WTC11 (cell line): ENCODE measurements around the gene DMAC1. TPM values are rescaled to one million over a fixed set of nuclear protein-coding genes. Genes with fewer than 3 reads are reported as not detected.

Source experiments
- ATAC-seq: fragments of 200-7000 bp; cut with Tn5 transposase; 2 replicates; pipeline ENCODE4 v1.10.0; 2021; ENCODE audit warnings: mild to moderate bottlenecking, moderate library complexity
- CTCF ChIA-PET: fragments of 300-600 bp; sonication (Branson Sonifier 250); formaldehyde crosslinking; loops from one replicate; lab custom pipeline; 2021; ENCODE audit warnings: antibody characterized with exemption; lab: Charles Lee
- POLR2A ChIA-PET: fragments of 350-600 bp; sonication (Branson Sonifier 250); formaldehyde crosslinking; loops from one replicate; lab custom pipeline; 2021; ENCODE audit warnings: antibody characterized with exemption; lab: Charles Lee
- DNase-seq: peaks from one replicate; pipeline ENCODE4 v3.0.0; 2021; ENCODE audit warnings: low spot score
- H3K27ac Mint-ChIP-seq: 2 replicates; pipeline ENCODE4 v1.8.0; 2021; ENCODE audit warnings: mixed read lengths
- H3K27me3 Mint-ChIP-seq: 2 replicates; pipeline ENCODE4 v1.8.0; 2021; ENCODE audit warnings: low read depth, mild to moderate bottlenecking, moderate library complexity, mixed read lengths
- H3K36me3 Mint-ChIP-seq: 2 replicates; pipeline ENCODE4 v1.8.0; 2021; ENCODE audit warnings: mixed read lengths
- H3K4me1 Mint-ChIP-seq: 2 replicates; pipeline ENCODE4 v1.8.0; 2022; ENCODE audit warnings: mixed read lengths
- H3K4me3 Mint-ChIP-seq: 2 replicates; pipeline ENCODE4 v1.8.0; 2021; ENCODE audit warnings: mild to moderate bottlenecking, moderate library complexity, mixed read lengths
- H3K9me3 Mint-ChIP-seq: 2 replicates; pipeline ENCODE4 v1.8.0; 2021; ENCODE audit warnings: mixed read lengths
- CREM ChIP-seq: sonication (generic); formaldehyde crosslinking; IDR thresholded peaks from 2 replicates; pipeline ENCODE4 v1.8.1; 2022; ENCODE audit warnings: mild to moderate bottlenecking, missing genetic modification reagents, moderate library complexity
- ETV6 ChIP-seq: sonication (generic); formaldehyde crosslinking; IDR thresholded peaks from 2 replicates; pipeline ENCODE4 v1.8.1; 2022; ENCODE audit warnings: mild to moderate bottlenecking, missing genetic modification reagents
- GRHL2 ChIP-seq: fragments of 250-450 bp; sonication (Bioruptor Pico); IDR thresholded peaks from 2 replicates; pipeline ENCODE4 v1.8.0; 2022; ENCODE audit warnings: mild to moderate bottlenecking, moderate library complexity; ENCODE audit not compliant: insufficient replicate concordance, severe bottlenecking
- MXD4 ChIP-seq: fragments of 250-450 bp; sonication (Bioruptor Pico); IDR thresholded peaks from 2 replicates; pipeline ENCODE4 v1.8.0; 2021; ENCODE audit warnings: mild to moderate bottlenecking, moderate library complexity, borderline replicate concordance
- NFE2L1 ChIP-seq: sonication (generic); formaldehyde crosslinking; IDR thresholded peaks from 2 replicates; pipeline ENCODE4 v1.8.1; 2023; ENCODE audit warnings: missing genetic modification reagents
- RELA ChIP-seq: sonication (generic); formaldehyde crosslinking; IDR thresholded peaks from 2 replicates; pipeline ENCODE4 v1.8.1; 2022; ENCODE audit warnings: missing genetic modification reagents, mild to moderate bottlenecking, borderline replicate concordance
- SMAD4 ChIP-seq: sonication (generic); formaldehyde crosslinking; IDR thresholded peaks from 2 replicates; pipeline ENCODE4 v1.8.0; 2022; ENCODE audit warnings: mild to moderate bottlenecking, missing genetic modification reagents
- SOX15 ChIP-seq: fragments of 250-450 bp; sonication (Bioruptor Pico); IDR thresholded peaks from 2 replicates; pipeline ENCODE4 v1.9.0; 2021; ENCODE audit warnings: mild to moderate bottlenecking
- SP1 ChIP-seq: sonication (generic); formaldehyde crosslinking; conservative IDR thresholded peaks from 2 replicates; pipeline ENCODE4 v1.8.1; 2022; ENCODE audit warnings: missing genetic modification reagents
- ZNF232 ChIP-seq: sonication (generic); formaldehyde crosslinking; IDR thresholded peaks from 2 replicates; pipeline ENCODE4 v1.8.0; 2022; ENCODE audit warnings: mild to moderate bottlenecking, missing genetic modification reagents
- total RNA-seq: library from RNA; stranded (reverse); gene quantifications from 3 replicates; pipeline ENCODE4 v1.2.3, GENCODE V29; 2021
- TF ChIP-seq, protein P1 (sequence below): sonication (generic); formaldehyde crosslinking; IDR thresholded peaks from 2 replicates; pipeline ENCODE4 v1.8.1; 2022; ENCODE audit warnings: low read depth, missing genetic modification reagents, borderline replicate concordance
- TF ChIP-seq, protein P2 (sequence below): sonication (generic); formaldehyde crosslinking; IDR thresholded peaks from 2 replicates; pipeline ENCODE4 v1.8.1; 2023; ENCODE audit warnings: mild to moderate bottlenecking, missing genetic modification reagents, borderline replicate concordance
- TF ChIP-seq, protein P3 (sequence below): sonication (generic); formaldehyde crosslinking; IDR thresholded peaks from 2 replicates; pipeline ENCODE4 v1.8.1; 2023; ENCODE audit warnings: mild to moderate bottlenecking, missing genetic modification reagents
- TF ChIP-seq, protein P4 (sequence below): fragments of 200-600 bp; IDR thresholded peaks from 2 replicates; pipeline ENCODE4 v1.8.0; 2022; ENCODE audit warnings: antibody characterized with exemption
- TF ChIP-seq, protein P5 (sequence below): sonication (generic); formaldehyde crosslinking; IDR thresholded peaks from 2 replicates; pipeline ENCODE4 v1.8.0; 2023; ENCODE audit warnings: missing genetic modification reagents
- TF ChIP-seq, protein P6 (sequence below): fragments of 250-450 bp; sonication (Bioruptor Pico); conservative IDR thresholded peaks from 2 replicates; pipeline ENCODE4 v1.9.0; 2021; ENCODE audit warnings: mild to moderate bottlenecking

Gene DMAC1
- total RNA-seq, 1 experiment from 2014 or later, result 71.2 TPM

DNA sequence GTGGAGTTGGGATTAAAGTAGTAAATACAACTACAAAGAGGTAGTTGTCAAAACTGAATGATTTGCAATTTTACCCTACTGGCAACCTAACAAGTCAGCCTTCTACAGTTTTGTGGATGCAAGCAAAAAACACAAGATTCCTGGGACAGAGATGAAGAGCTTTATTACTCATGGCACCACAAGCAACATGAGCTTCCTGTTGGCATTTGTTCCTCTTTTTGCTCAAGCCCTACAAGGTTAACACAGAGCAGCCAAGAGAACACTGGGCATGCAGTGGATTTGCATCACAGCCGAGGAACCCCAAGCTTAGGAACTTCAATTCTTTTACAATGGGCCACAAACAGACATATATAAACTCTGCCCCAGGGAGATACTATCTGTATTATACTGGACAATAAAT is 28.8 kb upstream of the DMAC1 start:
- ChIA-PET CTCF (no interaction called here), POLR2A (no interaction called here)
- H3K9me3 Mint-ChIP-seq, result peaks cover 5% of the 10 kb centered on the region; the same call in 1 of the 2 replicates
- H3K4me3 Mint-ChIP-seq, result no peak overlapping the region
- H3K27me3 Mint-ChIP-seq, result no peaks in the 10 kb centered on the region
- TF ChIP-seq NFE2L1 (CRISPR knock-in tag), result no peak
- no peak for TF ChIP-seq MXD4
- TF ChIP-seq, protein P1, sequence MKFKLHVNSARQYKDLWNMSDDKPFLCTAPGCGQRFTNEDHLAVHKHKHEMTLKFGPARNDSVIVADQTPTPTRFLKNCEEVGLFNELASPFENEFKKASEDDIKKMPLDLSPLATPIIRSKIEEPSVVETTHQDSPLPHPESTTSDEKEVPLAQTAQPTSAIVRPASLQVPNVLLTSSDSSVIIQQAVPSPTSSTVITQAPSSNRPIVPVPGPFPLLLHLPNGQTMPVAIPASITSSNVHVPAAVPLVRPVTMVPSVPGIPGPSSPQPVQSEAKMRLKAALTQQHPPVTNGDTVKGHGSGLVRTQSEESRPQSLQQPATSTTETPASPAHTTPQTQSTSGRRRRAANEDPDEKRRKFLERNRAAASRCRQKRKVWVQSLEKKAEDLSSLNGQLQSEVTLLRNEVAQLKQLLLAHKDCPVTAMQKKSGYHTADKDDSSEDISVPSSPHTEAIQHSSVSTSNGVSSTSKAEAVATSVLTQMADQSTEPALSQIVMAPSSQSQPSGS (CRISPR knock-in tag), result no peak
- TF ChIP-seq CREM, result no peak
- TF ChIP-seq, protein P2, sequence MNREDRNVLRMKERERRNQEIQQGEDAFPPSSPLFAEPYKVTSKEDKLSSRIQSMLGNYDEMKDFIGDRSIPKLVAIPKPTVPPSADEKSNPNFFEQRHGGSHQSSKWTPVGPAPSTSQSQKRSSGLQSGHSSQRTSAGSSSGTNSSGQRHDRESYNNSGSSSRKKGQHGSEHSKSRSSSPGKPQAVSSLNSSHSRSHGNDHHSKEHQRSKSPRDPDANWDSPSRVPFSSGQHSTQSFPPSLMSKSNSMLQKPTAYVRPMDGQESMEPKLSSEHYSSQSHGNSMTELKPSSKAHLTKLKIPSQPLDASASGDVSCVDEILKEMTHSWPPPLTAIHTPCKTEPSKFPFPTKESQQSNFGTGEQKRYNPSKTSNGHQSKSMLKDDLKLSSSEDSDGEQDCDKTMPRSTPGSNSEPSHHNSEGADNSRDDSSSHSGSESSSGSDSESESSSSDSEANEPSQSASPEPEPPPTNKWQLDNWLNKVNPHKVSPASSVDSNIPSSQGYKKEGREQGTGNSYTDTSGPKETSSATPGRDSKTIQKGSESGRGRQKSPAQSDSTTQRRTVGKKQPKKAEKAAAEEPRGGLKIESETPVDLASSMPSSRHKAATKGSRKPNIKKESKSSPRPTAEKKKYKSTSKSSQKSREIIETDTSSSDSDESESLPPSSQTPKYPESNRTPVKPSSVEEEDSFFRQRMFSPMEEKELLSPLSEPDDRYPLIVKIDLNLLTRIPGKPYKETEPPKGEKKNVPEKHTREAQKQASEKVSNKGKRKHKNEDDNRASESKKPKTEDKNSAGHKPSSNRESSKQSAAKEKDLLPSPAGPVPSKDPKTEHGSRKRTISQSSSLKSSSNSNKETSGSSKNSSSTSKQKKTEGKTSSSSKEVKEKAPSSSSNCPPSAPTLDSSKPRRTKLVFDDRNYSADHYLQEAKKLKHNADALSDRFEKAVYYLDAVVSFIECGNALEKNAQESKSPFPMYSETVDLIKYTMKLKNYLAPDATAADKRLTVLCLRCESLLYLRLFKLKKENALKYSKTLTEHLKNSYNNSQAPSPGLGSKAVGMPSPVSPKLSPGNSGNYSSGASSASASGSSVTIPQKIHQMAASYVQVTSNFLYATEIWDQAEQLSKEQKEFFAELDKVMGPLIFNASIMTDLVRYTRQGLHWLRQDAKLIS (CRISPR knock-in tag), result no peak
- TF ChIP-seq RELA (CRISPR knock-in tag), result no peak
- TF ChIP-seq, protein P3, sequence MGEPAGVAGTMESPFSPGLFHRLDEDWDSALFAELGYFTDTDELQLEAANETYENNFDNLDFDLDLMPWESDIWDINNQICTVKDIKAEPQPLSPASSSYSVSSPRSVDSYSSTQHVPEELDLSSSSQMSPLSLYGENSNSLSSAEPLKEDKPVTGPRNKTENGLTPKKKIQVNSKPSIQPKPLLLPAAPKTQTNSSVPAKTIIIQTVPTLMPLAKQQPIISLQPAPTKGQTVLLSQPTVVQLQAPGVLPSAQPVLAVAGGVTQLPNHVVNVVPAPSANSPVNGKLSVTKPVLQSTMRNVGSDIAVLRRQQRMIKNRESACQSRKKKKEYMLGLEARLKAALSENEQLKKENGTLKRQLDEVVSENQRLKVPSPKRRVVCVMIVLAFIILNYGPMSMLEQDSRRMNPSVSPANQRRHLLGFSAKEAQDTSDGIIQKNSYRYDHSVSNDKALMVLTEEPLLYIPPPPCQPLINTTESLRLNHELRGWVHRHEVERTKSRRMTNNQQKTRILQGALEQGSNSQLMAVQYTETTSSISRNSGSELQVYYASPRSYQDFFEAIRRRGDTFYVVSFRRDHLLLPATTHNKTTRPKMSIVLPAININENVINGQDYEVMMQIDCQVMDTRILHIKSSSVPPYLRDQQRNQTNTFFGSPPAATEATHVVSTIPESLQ (CRISPR knock-in tag), result no peak
- no peak for TF ChIP-seq GRHL2 (CRISPR knock-in tag)
- TF ChIP-seq SP1 (CRISPR knock-in tag), result no peak
- TF ChIP-seq, protein P4, sequence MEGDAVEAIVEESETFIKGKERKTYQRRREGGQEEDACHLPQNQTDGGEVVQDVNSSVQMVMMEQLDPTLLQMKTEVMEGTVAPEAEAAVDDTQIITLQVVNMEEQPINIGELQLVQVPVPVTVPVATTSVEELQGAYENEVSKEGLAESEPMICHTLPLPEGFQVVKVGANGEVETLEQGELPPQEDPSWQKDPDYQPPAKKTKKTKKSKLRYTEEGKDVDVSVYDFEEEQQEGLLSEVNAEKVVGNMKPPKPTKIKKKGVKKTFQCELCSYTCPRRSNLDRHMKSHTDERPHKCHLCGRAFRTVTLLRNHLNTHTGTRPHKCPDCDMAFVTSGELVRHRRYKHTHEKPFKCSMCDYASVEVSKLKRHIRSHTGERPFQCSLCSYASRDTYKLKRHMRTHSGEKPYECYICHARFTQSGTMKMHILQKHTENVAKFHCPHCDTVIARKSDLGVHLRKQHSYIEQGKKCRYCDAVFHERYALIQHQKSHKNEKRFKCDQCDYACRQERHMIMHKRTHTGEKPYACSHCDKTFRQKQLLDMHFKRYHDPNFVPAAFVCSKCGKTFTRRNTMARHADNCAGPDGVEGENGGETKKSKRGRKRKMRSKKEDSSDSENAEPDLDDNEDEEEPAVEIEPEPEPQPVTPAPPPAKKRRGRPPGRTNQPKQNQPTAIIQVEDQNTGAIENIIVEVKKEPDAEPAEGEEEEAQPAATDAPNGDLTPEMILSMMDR, result no peak
- TF ChIP-seq SMAD4 (CRISPR knock-in tag), result no peak
- TF ChIP-seq, protein P5, sequence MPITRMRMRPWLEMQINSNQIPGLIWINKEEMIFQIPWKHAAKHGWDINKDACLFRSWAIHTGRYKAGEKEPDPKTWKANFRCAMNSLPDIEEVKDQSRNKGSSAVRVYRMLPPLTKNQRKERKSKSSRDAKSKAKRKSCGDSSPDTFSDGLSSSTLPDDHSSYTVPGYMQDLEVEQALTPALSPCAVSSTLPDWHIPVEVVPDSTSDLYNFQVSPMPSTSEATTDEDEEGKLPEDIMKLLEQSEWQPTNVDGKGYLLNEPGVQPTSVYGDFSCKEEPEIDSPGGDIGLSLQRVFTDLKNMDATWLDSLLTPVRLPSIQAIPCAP (CRISPR knock-in tag), result no peak
- TF ChIP-seq, protein P6, sequence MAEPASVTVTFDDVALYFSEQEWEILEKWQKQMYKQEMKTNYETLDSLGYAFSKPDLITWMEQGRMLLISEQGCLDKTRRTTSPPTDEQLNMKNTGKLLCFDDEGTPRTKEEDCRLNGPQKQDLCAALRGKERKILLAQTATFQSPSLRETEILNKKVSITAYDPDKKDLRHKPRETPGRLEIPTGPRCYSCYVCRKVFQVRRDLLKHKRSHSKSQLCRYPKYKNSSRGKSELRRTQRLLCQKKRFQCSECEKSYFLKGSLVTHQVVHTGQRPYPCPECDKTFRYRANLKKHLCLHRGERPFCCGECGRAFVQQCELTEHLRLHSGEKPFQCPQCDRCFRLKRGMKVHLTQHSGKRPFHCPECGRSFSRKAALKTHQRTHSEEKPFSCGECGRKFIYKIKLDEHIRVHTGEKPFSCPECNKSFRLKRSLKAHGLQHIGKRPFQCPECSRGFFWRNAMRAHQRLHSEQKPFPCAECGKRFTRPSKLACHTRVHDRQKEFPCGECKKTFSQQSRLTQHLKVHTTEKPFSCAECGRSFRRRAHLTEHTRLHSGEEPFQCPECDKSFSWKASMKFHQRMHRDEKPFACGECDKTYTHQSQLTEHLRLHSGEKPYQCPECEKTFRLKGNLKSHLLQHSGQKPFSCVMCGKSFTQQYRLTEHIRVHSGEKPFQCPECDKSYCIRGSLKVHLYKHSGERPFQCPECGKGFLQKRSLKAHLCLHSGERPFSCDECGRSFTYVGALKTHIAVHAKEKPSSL (CRISPR knock-in tag), result no peak
- no peak for TF ChIP-seq ZNF232 (CRISPR knock-in tag)
- TF ChIP-seq SOX15, result no peak
- TF ChIP-seq ETV6 (CRISPR knock-in tag), result no peak
- no peaks in the 10 kb centered on the region for H3K36me3 Mint-ChIP-seq
- ATAC-seq, result no peak
- no peak for DNase-seq
- H3K4me1 Mint-ChIP-seq, result no peaks in the 10 kb centered on the region; the same call in 1 of the 2 replicates
- H3K27ac Mint-ChIP-seq, result no peak overlapping the region
